ENCODE results near the gene GSTM4. TPM values are rescaled to one million over a fixed set of nuclear protein-coding genes. Genes with fewer than 3 reads are reported as not detected.

The GSTM4 gene
- total RNA-seq, 5 donors from 2014 or later (not counting 1 experiment from before 2014, with no cell fraction given) = 14.6 to 28.5 (median 20.8) TPM

GRCh38 chr1:109636201-109636952 is 19.5 kb upstream of the GSTM4 start:
- Histone ChIP-seq H3K27ac (ENCODE audit: low read length) (no peak overlapping the region), H3K4me1 (ENCODE audit: control insufficient read depth in 1 of 2, extremely low read depth in 1 of 2, insufficient read depth in 2 of 2, low read length in 2 of 2) (peaks cover 4 to 21% of the 10 kb centered on the region in 2 experiments), H3K27me3 (replicated peaks in 1 of 2; ENCODE audit: control insufficient read depth in 2 of 2, extremely low read depth in 1 of 2, insufficient read depth in 2 of 2, low read length in 1 of 2) (peaks cover 0 to 21% of the 10 kb centered on the region in 2 experiments), H3K4me3 (ENCODE audit: control insufficient read depth in 1 of 2, extremely low read depth in 1 of 2, low read length in 1 of 2) (no peak overlapping the region), H3K9me3 (no peaks in the 10 kb centered on the region), H3K36me3 (ENCODE audit: control insufficient read depth in 2 of 2, extremely low read depth in 1 of 2, insufficient read depth in 1 of 2, low read length in 1 of 2) (peaks cover under 1 to 8% of the 10 kb centered on the region in 2 donors)
- POLR2A ChIA-PET = no interaction called here
- Mint-ChIP-seq H3K27me3 (no peaks in the 10 kb centered on the region), H3K4me3 (no peak overlapping the region), H3K4me1 (peaks cover 16 to 21% (median 19%) of the 10 kb centered on the region in 3 donors), H3K27ac (no peak overlapping the region), H3K36me3 (peaks cover 5% of the 10 kb centered on the region), H3K9me3 (no peaks in the 10 kb centered on the region)
- DNase-seq (no peak), ATAC-seq (replicated peaks in 1 of 4) (no peak)
- WGBS (ENCODE audit: insufficient coverage) = 82% methylated on average over 5 of the region's 9 CpGs
- CTCF ChIA-PET = interaction anchor here (0.5 to 1.4 kb wide), 3 partner anchors 9 to 391 kb away, joined by 5 to 8 read pairs (median 8); no protein-coding TSS in a partner anchor

- DNase-seq = no peak
- ATAC-seq (replicated peaks in 1 of 4) = no peak
- no peak overlapping the region for H3K27ac ChIP-seq (ENCODE audit: low read length)
- H3K27ac Mint-ChIP-seq = no peak overlapping the region
- no peaks in the 10 kb centered on the region for H3K36me3 ChIP-seq (ENCODE audit: control insufficient read depth in 2 of 2, extremely low read depth in 1 of 2, insufficient read depth in 1 of 2, low read length in 1 of 2)
- peaks cover 16 to 21% (median 19%) of the 10 kb centered on the region in 3 donors for H3K4me1 Mint-ChIP-seq
- ChIA-PET CTCF (interaction anchor here (0.9 to 1.4 kb wide), 4 partner anchors 8 to 137 kb away, joined by 4 to 8 read pairs (median 4); no protein-coding TSS in a partner anchor), POLR2A (no interaction called here)
- peaks cover 4 to 21% of the 10 kb centered on the region in 2 experiments for H3K4me1 ChIP-seq (ENCODE audit: control insufficient read depth in 1 of 2, extremely low read depth in 1 of 2, insufficient read depth in 2 of 2, low read length in 2 of 2)
- no peak overlapping the region for H3K4me3 Mint-ChIP-seq
- no peaks in the 10 kb centered on the region for H3K27me3 Mint-ChIP-seq
- no peaks in the 10 kb centered on the region for H3K9me3 Mint-ChIP-seq
- no peaks in the 10 kb centered on the region for H3K9me3 ChIP-seq
- H3K27me3 ChIP-seq (replicated peaks in 1 of 2; ENCODE audit: control insufficient read depth in 2 of 2, extremely low read depth in 1 of 2, insufficient read depth in 2 of 2, low read length in 1 of 2) = peaks cover 0 to 21% of the 10 kb centered on the region in 2 experiments
- no peak overlapping the region for H3K4me3 ChIP-seq (ENCODE audit: control insufficient read depth in 1 of 2, extremely low read depth in 1 of 2, low read length in 1 of 2)
- 40% methylated on average over 1 of the region's 7 CpGs for WGBS (ENCODE audit: insufficient coverage)
- H3K36me3 Mint-ChIP-seq = no peaks in the 10 kb centered on the region
Observed at GRCh38 chr1:109637446-109637845, 18.5 kb upstream of the GSTM4 start.

- Histone ChIP-seq H3K4me3 (ENCODE audit: control insufficient read depth in 1 of 2, extremely low read depth in 1 of 2, low read length in 1 of 2) (no peak overlapping the region), H3K36me3 (ENCODE audit: control insufficient read depth in 2 of 2, extremely low read depth in 1 of 2, insufficient read depth in 1 of 2, low read length in 1 of 2) (no peaks in the 10 kb centered on the region), H3K4me1 (ENCODE audit: control insufficient read depth in 1 of 2, extremely low read depth in 1 of 2, insufficient read depth in 2 of 2, low read length in 2 of 2) (peaks cover 4 to 29% of the 10 kb centered on the region in 2 experiments), H3K9me3 (no peaks in the 10 kb centered on the region), H3K27ac (ENCODE audit: low read length) (no peak overlapping the region), H3K27me3 (replicated peaks in 1 of 2; ENCODE audit: control insufficient read depth in 2 of 2, extremely low read depth in 1 of 2, insufficient read depth in 2 of 2, low read length in 1 of 2) (peaks cover 0 to 23% of the 10 kb centered on the region in 2 experiments)
- H3K27ac Mint-ChIP-seq = no peak overlapping the region
- H3K9me3 Mint-ChIP-seq = no peaks in the 10 kb centered on the region
- 74% methylated on average over 9 of the region's 9 CpGs for WGBS (ENCODE audit: insufficient coverage)
- H3K36me3 Mint-ChIP-seq = no peaks in the 10 kb centered on the region
- peaks cover 15 to 28% (median 25%) of the 10 kb centered on the region in 3 donors for H3K4me1 Mint-ChIP-seq
- POLR2A ChIA-PET = no interaction called here
- no peak overlapping the region for H3K4me3 Mint-ChIP-seq
- CTCF ChIA-PET = interaction anchor here (0.5 to 3.7 kb wide), 31 partner anchors 9 to 757 kb away, joined by 3 to 46 read pairs (median 5); partner anchors contain the start of genes GSTM4 (in 2 of the 2), AHCYL1 (in 1 of the 2), GNAI3 (in 1 of the 2) and GSTM1 (in 1 of the 2)
- ATAC-seq (replicated peaks in 1 of 4) (no peak), DNase-seq (no peak)
- H3K27me3 Mint-ChIP-seq = no peaks in the 10 kb centered on the region
Observed at GRCh38 chr1:109639063-109639840, 16.6 kb upstream of the GSTM4 start.

- Mint-ChIP-seq H3K4me1 (peaks cover 9 to 22% (median 20%) of the 10 kb centered on the region in 3 donors), H3K9me3 (no peaks in the 10 kb centered on the region), H3K36me3 (no peaks in the 10 kb centered on the region), H3K27me3 (no peaks in the 10 kb centered on the region), H3K4me3 (no peak overlapping the region), H3K27ac (peak overlapping the region in 1 of 2 donors; percentile 57)
- Histone ChIP-seq H3K27ac (ENCODE audit: low read length) (no peak overlapping the region), H3K4me1 (ENCODE audit: control insufficient read depth in 1 of 2, extremely low read depth in 1 of 2, insufficient read depth in 2 of 2, low read length in 2 of 2) (peaks cover 0 to 24% of the 10 kb centered on the region in 2 experiments), H3K9me3 (no peaks in the 10 kb centered on the region), H3K4me3 (ENCODE audit: control insufficient read depth in 1 of 2, extremely low read depth in 1 of 2, low read length in 1 of 2) (no peak overlapping the region), H3K27me3 (replicated peaks in 1 of 2; ENCODE audit: control insufficient read depth in 2 of 2, extremely low read depth in 1 of 2, insufficient read depth in 2 of 2, low read length in 1 of 2) (peaks cover 0 to 23% of the 10 kb centered on the region in 2 experiments), H3K36me3 (ENCODE audit: control insufficient read depth in 2 of 2, extremely low read depth in 1 of 2, insufficient read depth in 1 of 2, low read length in 1 of 2) (no peaks in the 10 kb centered on the region)
- DNase-seq (no peak), ATAC-seq (replicated peaks in 1 of 4) (no peak)
- WGBS (ENCODE audit: insufficient coverage) = 59% methylated on average over 2 of the region's 6 CpGs
- CTCF ChIA-PET = interaction anchor here (0.5 to 3.7 kb wide), 47 partner anchors 9 to 757 kb away, joined by 3 to 46 read pairs (median 4); partner anchors contain the start of genes AHCYL1 (in 2 of the 2), GNAI3 (in 2 of the 2), GSTM1 (in 2 of the 2) and GSTM4 (in 2 of the 2)
- POLR2A ChIA-PET = no interaction called here
Observed at GRCh38 chr1:109639841-109640184, 16.1 kb upstream of the GSTM4 start.

GRCh38 chr1:109640285-109640865 is 15.5 kb upstream of the GSTM4 start:
- H3K36me3 Mint-ChIP-seq = no peaks in the 10 kb centered on the region
- no peak overlapping the region for H3K4me3 ChIP-seq (ENCODE audit: control insufficient read depth in 1 of 2, extremely low read depth in 1 of 2, low read length in 1 of 2)
- 30% methylated on average over 2 of the region's 5 CpGs for WGBS (ENCODE audit: insufficient coverage)
- ChIA-PET CTCF (interaction anchor here (0.5 to 3.7 kb wide), 48 partner anchors 9 to 712 kb away, joined by 3 to 46 read pairs (median 4); partner anchors contain the start of genes AHCYL1 (in 2 of the 2), GNAI3 (in 2 of the 2), GSTM1 (in 2 of the 2) and GSTM4 (in 2 of the 2)), POLR2A (interaction anchor here (0.8 to 1.0 kb wide), 2 partner anchors 92 kb away, joined by 3 to 5 read pairs; partner anchors contain the start of gene GNAI3 (in 2 of the 2))
- ATAC-seq (replicated peaks in 1 of 4) = peak; percentile 70 to 87 (median 74)
- no peak overlapping the region for H3K4me3 Mint-ChIP-seq
- H3K27ac ChIP-seq (ENCODE audit: low read length) = no peak overlapping the region
- H3K27me3 ChIP-seq (replicated peaks in 1 of 2; ENCODE audit: control insufficient read depth in 2 of 2, extremely low read depth in 1 of 2, insufficient read depth in 2 of 2, low read length in 1 of 2) = peaks cover 0 to 23% of the 10 kb centered on the region in 2 experiments
- no peaks in the 10 kb centered on the region for H3K27me3 Mint-ChIP-seq
- DNase-seq = peak; percentile 58 to 95 (median 85)
- peaks cover 0 to 20% of the 10 kb centered on the region in 2 experiments for H3K4me1 ChIP-seq (ENCODE audit: control insufficient read depth in 1 of 2, extremely low read depth in 1 of 2, insufficient read depth in 2 of 2, low read length in 2 of 2)
- H3K4me1 Mint-ChIP-seq = peaks cover 6 to 17% (median 14%) of the 10 kb centered on the region in 3 donors
- H3K9me3 Mint-ChIP-seq = no peaks in the 10 kb centered on the region
- H3K9me3 ChIP-seq = no peaks in the 10 kb centered on the region
- peak overlapping the region in 1 of 2 donors; percentile 57 for H3K27ac Mint-ChIP-seq
- no peaks in the 10 kb centered on the region for H3K36me3 ChIP-seq (ENCODE audit: control insufficient read depth in 2 of 2, extremely low read depth in 1 of 2, insufficient read depth in 1 of 2, low read length in 1 of 2)

All from T-cell (primary cell).